Fibroblast of lung (primary cell): Measurements from ENCODE around the gene MAP4K2.
"Not testable (repeated sequence)": the region's sequence is repeated elsewhere in the genome, so short reads cannot be mapped to it uniquely, and the experiment has no call there.

ENCODE experiments used
- CTCF ChIP-seq, 2 donors: IDR thresholded peaks in 1 of 2; conservative IDR thresholded peaks in 1 of 2; 1 replicate in 1 of 2; 2 replicates in 1 of 2; pipeline ENCODE4 v1.5.1; 2011 to 2012; ENCODE audit warnings: low read length in 2 of 2, control low read depth in 1 of 2, inconsistent platforms in 1 of 2, low read depth in 1 of 2, mild to moderate bottlenecking in 1 of 2
- EZH2 ChIP-seq: IDR thresholded peaks from 2 replicates; pipeline ENCODE4 v1.5.1; 2012; ENCODE audit warnings: low read length, control low read depth, mild to moderate bottlenecking; ENCODE audit errors: missing control alignments

GRCh38 chr11:64845776-64846129 is 42.7 kb upstream of the MAP4K2 start:
- not testable (repeated sequence) for TF ChIP-seq CTCF (conservative IDR thresholded peaks at IDR 0.05 in 1 of 2, IDR thresholded peaks at IDR 0.05 in 1 of 2; ENCODE audit: low read depth in 1 of 2, low read length in 2 of 2); EZH2
